WTC11 (cell line): Measurements from ENCODE around the gene STPG3. TPM values are rescaled to one million over a fixed set of nuclear protein-coding genes. Genes with fewer than 3 reads are reported as not detected.

Experiments
- ATAC-seq: fragments of 200-7000 bp; cut with Tn5 transposase; 2 replicates; pipeline ENCODE4 v1.10.0; 2021; ENCODE audit warnings: mild to moderate bottlenecking, moderate library complexity
- CTCF ChIA-PET: fragments of 300-600 bp; sonication (Branson Sonifier 250); formaldehyde crosslinking; loops from one replicate; lab custom pipeline; 2021; ENCODE audit warnings: antibody characterized with exemption; lab: Charles Lee
- POLR2A ChIA-PET: fragments of 350-600 bp; sonication (Branson Sonifier 250); formaldehyde crosslinking; loops from one replicate; lab custom pipeline; 2021; ENCODE audit warnings: antibody characterized with exemption; lab: Charles Lee
- DNase-seq: peaks from one replicate; pipeline ENCODE4 v3.0.0; 2021; ENCODE audit warnings: low spot score
- H3K27ac Mint-ChIP-seq: 2 replicates; pipeline ENCODE4 v1.8.0; 2021; ENCODE audit warnings: mixed read lengths
- H3K27me3 Mint-ChIP-seq: 2 replicates; pipeline ENCODE4 v1.8.0; 2021; ENCODE audit warnings: low read depth, mild to moderate bottlenecking, moderate library complexity, mixed read lengths
- H3K36me3 Mint-ChIP-seq: 2 replicates; pipeline ENCODE4 v1.8.0; 2021; ENCODE audit warnings: mixed read lengths
- H3K4me1 Mint-ChIP-seq: 2 replicates; pipeline ENCODE4 v1.8.0; 2022; ENCODE audit warnings: mixed read lengths
- H3K4me3 Mint-ChIP-seq: 2 replicates; pipeline ENCODE4 v1.8.0; 2021; ENCODE audit warnings: mild to moderate bottlenecking, moderate library complexity, mixed read lengths
- H3K9me3 Mint-ChIP-seq: 2 replicates; pipeline ENCODE4 v1.8.0; 2021; ENCODE audit warnings: mixed read lengths
- AR ChIP-seq: fragments of 250-450 bp; sonication (Bioruptor Pico); IDR thresholded peaks from 2 replicates; pipeline ENCODE4 v1.9.0; 2021; ENCODE audit warnings: mild to moderate bottlenecking
- CREM ChIP-seq: sonication (generic); formaldehyde crosslinking; IDR thresholded peaks from 2 replicates; pipeline ENCODE4 v1.8.1; 2022; ENCODE audit warnings: mild to moderate bottlenecking, missing genetic modification reagents, moderate library complexity
- E2F4 ChIP-seq: sonication (generic); formaldehyde crosslinking; IDR thresholded peaks from 2 replicates; pipeline ENCODE4 v1.8.1; 2022; ENCODE audit warnings: low read depth, mild to moderate bottlenecking, moderate library complexity, missing genetic modification reagents, borderline replicate concordance
- ESRRA ChIP-seq: sonication (generic); formaldehyde crosslinking; IDR thresholded peaks from 2 replicates; pipeline ENCODE4 v1.8.1; 2022; ENCODE audit warnings: mild to moderate bottlenecking, missing genetic modification reagents, borderline replicate concordance
- ETV6 ChIP-seq: sonication (generic); formaldehyde crosslinking; IDR thresholded peaks from 2 replicates; pipeline ENCODE4 v1.8.1; 2022; ENCODE audit warnings: mild to moderate bottlenecking, missing genetic modification reagents
- FOXK1 ChIP-seq: sonication (generic); formaldehyde crosslinking; IDR thresholded peaks from 2 replicates; pipeline ENCODE4 v1.8.0; 2022; ENCODE audit warnings: mild to moderate bottlenecking, moderate library complexity, missing genetic modification reagents
- FOXP4 ChIP-seq: sonication (generic); formaldehyde crosslinking; IDR thresholded peaks from 2 replicates; pipeline ENCODE4 v1.8.0; 2022; ENCODE audit warnings: mild to moderate bottlenecking, missing genetic modification reagents
- GTF2I ChIP-seq: fragments of 250-450 bp; sonication (Bioruptor Pico); conservative IDR thresholded peaks from 2 replicates; pipeline ENCODE4 v1.4.0; 2021; ENCODE audit warnings: mild to moderate bottlenecking
- IRF2 ChIP-seq: sonication (generic); formaldehyde crosslinking; IDR thresholded peaks from 2 replicates; pipeline ENCODE4 v1.8.0; 2022; ENCODE audit warnings: low read depth, missing genetic modification reagents, borderline replicate concordance
- MAX ChIP-seq: sonication (generic); formaldehyde crosslinking; IDR thresholded peaks from 2 replicates; pipeline ENCODE4 v1.8.0; 2022; ENCODE audit warnings: mild to moderate bottlenecking, missing genetic modification reagents
- MYBL2 ChIP-seq: sonication (generic); formaldehyde crosslinking; IDR thresholded peaks from 2 replicates; pipeline ENCODE4 v1.8.1; 2023; ENCODE audit warnings: mild to moderate bottlenecking, moderate library complexity, missing genetic modification reagents
- NFE2L1 ChIP-seq: sonication (generic); formaldehyde crosslinking; IDR thresholded peaks from 2 replicates; pipeline ENCODE4 v1.8.1; 2023; ENCODE audit warnings: missing genetic modification reagents
- NR1H2 ChIP-seq: sonication (generic); formaldehyde crosslinking; IDR thresholded peaks from 2 replicates; pipeline ENCODE4 v1.9.0; 2021; ENCODE audit warnings: mild to moderate bottlenecking, moderate library complexity, missing genetic modification reagents
- OVOL2 ChIP-seq: fragments of 250-450 bp; sonication (Bioruptor Pico); IDR thresholded peaks from 2 replicates; pipeline ENCODE4 v1.9.0; 2021; ENCODE audit warnings: mild to moderate bottlenecking, borderline replicate concordance
- TCF7 ChIP-seq: sonication (generic); formaldehyde crosslinking; IDR thresholded peaks from 2 replicates; pipeline ENCODE4 v1.8.0; 2022; ENCODE audit warnings: mild to moderate bottlenecking, low read depth, missing genetic modification reagents, moderate library complexity
- TEAD1 ChIP-seq: sonication (generic); formaldehyde crosslinking; IDR thresholded peaks from 2 replicates; pipeline ENCODE4 v1.8.0; 2022; ENCODE audit warnings: mild to moderate bottlenecking, missing genetic modification reagents
- TP53 ChIP-seq: sonication (generic); formaldehyde crosslinking; IDR thresholded peaks from 2 replicates; pipeline ENCODE4 v1.8.1; 2023; ENCODE audit warnings: mild to moderate bottlenecking, missing genetic modification reagents
- USF2 ChIP-seq: sonication (generic); formaldehyde crosslinking; IDR thresholded peaks from 2 replicates; pipeline ENCODE4 v1.8.1; 2023; ENCODE audit warnings: mild to moderate bottlenecking, missing genetic modification reagents, moderate library complexity
- ZBTB43 ChIP-seq: sonication (generic); formaldehyde crosslinking; IDR thresholded peaks from 2 replicates; pipeline ENCODE4 v1.8.1; 2023; ENCODE audit warnings: mild to moderate bottlenecking, missing genetic modification reagents
- ZNF138 ChIP-seq: sonication (generic); formaldehyde crosslinking; conservative IDR thresholded peaks from 2 replicates; pipeline ENCODE4 v1.8.1; 2022; ENCODE audit warnings: mild to moderate bottlenecking, moderate library complexity, missing genetic modification reagents
- ZNF232 ChIP-seq: sonication (generic); formaldehyde crosslinking; IDR thresholded peaks from 2 replicates; pipeline ENCODE4 v1.8.0; 2022; ENCODE audit warnings: mild to moderate bottlenecking, missing genetic modification reagents
- ZNF396 ChIP-seq: fragments of 250-450 bp; sonication (Bioruptor Pico); IDR thresholded peaks from 2 replicates; pipeline ENCODE4 v1.8.0; 2021; ENCODE audit warnings: mild to moderate bottlenecking, moderate library complexity, borderline replicate concordance
- ZNF416 ChIP-seq: fragments of 250-450 bp; sonication (Bioruptor Pico); IDR thresholded peaks from 2 replicates; pipeline ENCODE4 v1.9.0; 2021; ENCODE audit warnings: mild to moderate bottlenecking, inconsistent platforms
- total RNA-seq: library from RNA; stranded (reverse); gene quantifications from 3 replicates; pipeline ENCODE4 v1.2.3, GENCODE V29; 2021

STPG3 gene
- total RNA-seq, 1 experiment from 2014 or later: 0.26 TPM

- TF ChIP-seq MAX (no peak), NR1H2 (CRISPR knock-in tag) (no peak), CREM (CRISPR knock-in tag) (no peak)
Measured at GRCh38 chr9:137299938-137300337, 48.9 kb downstream of the STPG3 start (continued).

GRCh38 chr9:137300567-137301080 is 49.5 kb downstream of the STPG3 start:
- ChIA-PET POLR2A (interaction anchor here (0.6 kb wide), 1 partner anchor 452 kb away, joined by 3 read pairs; no protein-coding TSS in a partner anchor), CTCF (interaction anchor here (0.6 to 8.6 kb wide), 7 partner anchors 12 to 331 kb away, joined by 3 to 172 read pairs (median 5); partner anchors contain the start of genes TOR4A, TUBB4B and UAP1L1)
- DNase-seq: peak; percentile 74
- H3K4me3 Mint-ChIP-seq: peak overlapping the region; percentile 94
- H3K27ac Mint-ChIP-seq: peak overlapping the region; percentile 96
- peaks cover 31% of the 10 kb centered on the region for H3K27me3 Mint-ChIP-seq
- peak; percentile 9; the same call in 1 of the 2 replicates for ATAC-seq
- no peaks in the 10 kb centered on the region for H3K9me3 Mint-ChIP-seq
- H3K36me3 Mint-ChIP-seq: no peaks in the 10 kb centered on the region
- peaks cover 52% of the 10 kb centered on the region for H3K4me1 Mint-ChIP-seq
- TF ChIP-seq AR (CRISPR knock-in tag) (no peak), ZNF138 (no peak)
- TF ChIP-seq, all 79 proteins: peak for 0

- peak; percentile 3; the same call in 1 of the 2 replicates for ATAC-seq
- DNase-seq: peak; percentile 60
- H3K4me3 Mint-ChIP-seq: peak overlapping the region; percentile 94
- peaks cover 31% of the 10 kb centered on the region for H3K27me3 Mint-ChIP-seq
- POLR2A ChIA-PET: interaction anchor here (0.5 to 2.8 kb wide), 4 partner anchors 17 to 65 kb away, joined by 3 to 10 read pairs (median 5); partner anchors contain the start of gene TUBB4B
- peak overlapping the region; percentile 96 for H3K27ac Mint-ChIP-seq
- CTCF ChIA-PET: interaction anchor here (0.9 to 8.6 kb wide), 29 partner anchors 9 to 272 kb away, joined by 3 to 172 read pairs (median 5); partner anchors contain the start of genes ENTPD8, EXD3, MRPL41 and NOXA1
- no peaks in the 10 kb centered on the region for H3K36me3 Mint-ChIP-seq
- H3K9me3 Mint-ChIP-seq: no peaks in the 10 kb centered on the region
- peaks cover 52% of the 10 kb centered on the region for H3K4me1 Mint-ChIP-seq
- peak; percentile 77 for TF ChIP-seq E2F4 (CRISPR knock-in tag)
- no peak for TF ChIP-seq ZNF416 (CRISPR knock-in tag)
- TF ChIP-seq FOXP4: peak; percentile 82
- TF ChIP-seq ZNF396 (CRISPR knock-in tag): no peak
- TF ChIP-seq USF2 (CRISPR knock-in tag): no peak
- TF ChIP-seq ZBTB43 (CRISPR knock-in tag): 0 out of 2 replicates have a peak, but pooled peaks have one; percentile 77
- TF ChIP-seq ESRRA (CRISPR knock-in tag): no peak; the same call in 1 of the 2 replicates
- TF ChIP-seq IRF2 (CRISPR knock-in tag): peak; percentile 43; the same call in 1 of the 2 replicates
- TF ChIP-seq GTF2I: no peak
- TF ChIP-seq MYBL2 (CRISPR knock-in tag): 0 out of 2 replicates have a peak, but pooled peaks have one; percentile 64
- TF ChIP-seq TEAD1 (CRISPR knock-in tag): peak; percentile 27; the same call in 1 of the 2 replicates
- TF ChIP-seq ZNF232 (CRISPR knock-in tag): no peak
- TF ChIP-seq FOXK1 (CRISPR knock-in tag): peak; percentile 42; the same call in 1 of the 2 replicates
- peak; percentile 75 for TF ChIP-seq NFE2L1 (CRISPR knock-in tag)
- peak; percentile 70; the same call in 1 of the 2 replicates for TF ChIP-seq ETV6 (CRISPR knock-in tag)
- 0 out of 2 replicates have a peak, but pooled peaks have one; percentile 29 for TF ChIP-seq TCF7 (CRISPR knock-in tag)
- TF ChIP-seq OVOL2 (CRISPR knock-in tag): no peak
- TF ChIP-seq TP53 (CRISPR knock-in tag): 0 out of 2 replicates have a peak, but pooled peaks have one; percentile 73
Measured at GRCh38 chr9:137301081-137301947, 50.2 kb downstream of the STPG3 start.
